ENCODE results near the gene SAG. TPM values are rescaled to one million over a fixed set of nuclear protein-coding genes. Genes with fewer than 3 reads are reported as not detected.

The SAG gene
- total and polyA plus RNA-seq, 2 experiments from 2014 or later = 0.21 TPM; not detected in 1

- Histone ChIP-seq H3K36me3 (peaks cover 34% of the 10 kb centered on the region), H3K27ac (no peak overlapping the region), H3K9me3 (ENCODE audit: low read depth) (no peaks in the 10 kb centered on the region), H3K4me1 (ENCODE audit: low read depth) (peaks cover 5% of the 10 kb centered on the region), H3K27me3 (no peaks in the 10 kb centered on the region), H3K4me3 (no peak overlapping the region)
- no peak for DNase-seq (ENCODE audit: low read depth in 1 of 2, low spot score in 1 of 2)
- no peak for TF ChIP-seq CTCF (IDR thresholded peaks at IDR 0.05; ENCODE audit: low read depth, low read length)
Measured at GRCh38 chr2:233295891-233296290, 11.7 kb upstream of the SAG start.

GRCh38 chr2:233297076-233297475 is 10.5 kb upstream of the SAG start:
- DNase-seq (ENCODE audit: low read depth in 1 of 2, low spot score in 1 of 2) = no peak
- no peaks in the 10 kb centered on the region for H3K27me3 ChIP-seq
- H3K9me3 ChIP-seq (ENCODE audit: low read depth) = no peaks in the 10 kb centered on the region
- peaks cover 25% of the 10 kb centered on the region for H3K36me3 ChIP-seq
- no peak overlapping the region for H3K27ac ChIP-seq
- no peak for TF ChIP-seq CTCF (IDR thresholded peaks at IDR 0.05; ENCODE audit: low read depth, low read length)
- H3K4me3 ChIP-seq = no peak overlapping the region
- peaks cover 5% of the 10 kb centered on the region for H3K4me1 ChIP-seq (ENCODE audit: low read depth)

- Histone ChIP-seq H3K9me3 (ENCODE audit: low read depth) (no peaks in the 10 kb centered on the region), H3K27ac (no peak overlapping the region), H3K4me1 (ENCODE audit: low read depth) (no peaks in the 10 kb centered on the region), H3K36me3 (peaks cover 2% of the 10 kb centered on the region), H3K4me3 (no peak overlapping the region), H3K27me3 (no peaks in the 10 kb centered on the region)
- DNase-seq (ENCODE audit: low read depth in 1 of 2, low spot score in 1 of 2) = no peak
- no peak for TF ChIP-seq CTCF (IDR thresholded peaks at IDR 0.05; ENCODE audit: low read depth, low read length)
Measured at GRCh38 chr2:233300401-233300800, 7.2 kb upstream of the SAG start.

GRCh38 chr2:233301248-233301647 is 6.4 kb upstream of the SAG start:
- TF ChIP-seq CTCF (IDR thresholded peaks at IDR 0.05; ENCODE audit: low read depth, low read length) = no peak
- H3K4me3 ChIP-seq = no peak overlapping the region
- no peak for DNase-seq (ENCODE audit: low read depth in 1 of 2, low spot score in 1 of 2)
- H3K27ac ChIP-seq = no peak overlapping the region
- H3K36me3 ChIP-seq = no peaks in the 10 kb centered on the region
- no peaks in the 10 kb centered on the region for H3K27me3 ChIP-seq
- H3K9me3 ChIP-seq (ENCODE audit: low read depth) = no peaks in the 10 kb centered on the region
- H3K4me1 ChIP-seq (ENCODE audit: low read depth) = no peaks in the 10 kb centered on the region

- no peak for DNase-seq (ENCODE audit: low read depth in 1 of 2, low spot score in 1 of 2)
- no peaks in the 10 kb centered on the region for H3K4me1 ChIP-seq (ENCODE audit: low read depth)
- H3K27me3 ChIP-seq = no peaks in the 10 kb centered on the region
- H3K9me3 ChIP-seq (ENCODE audit: low read depth) = no peaks in the 10 kb centered on the region
- H3K27ac ChIP-seq = no peak overlapping the region
- H3K36me3 ChIP-seq = no peaks in the 10 kb centered on the region
- no peak for TF ChIP-seq CTCF (IDR thresholded peaks at IDR 0.05; ENCODE audit: low read depth, low read length)
- no peak overlapping the region for H3K4me3 ChIP-seq
Measured at GRCh38 chr2:233301811-233302210, 5.8 kb upstream of the SAG start.

- no peaks in the 10 kb centered on the region for H3K36me3 ChIP-seq
- peak in 1 of 2 donors; percentile 20 for DNase-seq (ENCODE audit: low read depth in 1 of 2, low spot score in 1 of 2)
- no peaks in the 10 kb centered on the region for H3K9me3 ChIP-seq (ENCODE audit: low read depth)
- H3K4me3 ChIP-seq = no peak overlapping the region
- no peaks in the 10 kb centered on the region for H3K27me3 ChIP-seq
- H3K27ac ChIP-seq = no peak overlapping the region
- H3K4me1 ChIP-seq (ENCODE audit: low read depth) = no peaks in the 10 kb centered on the region
- no peak for TF ChIP-seq CTCF (IDR thresholded peaks at IDR 0.05; ENCODE audit: low read depth, low read length)
Measured at GRCh38 chr2:233303252-233303651, 4.4 kb upstream of the SAG start.
